ENCODE measurements around the gene LPP. TPM values are rescaled to one million over a fixed set of nuclear protein-coding genes. Genes with fewer than 3 reads are reported as not detected.
A peak's percentile ranks its signal among the peaks of the same experiment; 100 is the strongest.

Gene LPP
- total RNA-seq, 1 donor from 2014 or later: 93.9 TPM

DNA sequence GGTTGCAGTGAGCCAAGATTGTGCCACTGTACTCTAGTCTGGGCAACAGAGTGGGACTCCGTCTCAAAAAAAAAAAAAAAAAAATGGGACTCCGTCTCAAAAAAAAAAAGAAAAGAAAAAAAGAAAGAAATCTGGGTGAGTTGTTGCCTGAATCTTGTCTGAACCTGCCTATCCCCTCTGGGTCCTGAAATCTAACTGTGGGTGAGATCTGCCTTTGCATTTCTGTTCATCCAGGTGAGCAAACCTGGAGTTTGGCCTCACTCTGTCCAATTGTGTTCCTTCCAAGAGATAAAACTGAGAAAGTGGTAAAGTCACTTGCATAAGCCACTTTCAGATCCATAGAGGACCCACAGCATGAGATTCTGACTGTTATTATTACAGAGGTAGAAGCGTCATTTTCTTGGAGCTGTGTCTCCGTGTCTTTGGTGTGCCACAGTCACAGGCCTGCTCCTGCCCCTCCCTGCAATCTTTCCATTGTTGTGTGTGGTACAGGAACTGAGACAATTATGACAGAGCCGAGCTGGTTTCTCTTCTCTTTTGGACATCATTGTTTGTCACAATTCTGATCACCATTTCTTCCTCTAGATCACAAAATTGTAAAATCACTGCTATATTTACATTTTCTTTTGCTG, 235.9 kb downstream of the LPP start:
- no peak overlapping the region for H3K4me3 ChIP-seq (ENCODE audit: low read depth, low read length)
- no peak for DNase-seq (ENCODE audit: low read depth)
- TF ChIP-seq, protein P1, sequence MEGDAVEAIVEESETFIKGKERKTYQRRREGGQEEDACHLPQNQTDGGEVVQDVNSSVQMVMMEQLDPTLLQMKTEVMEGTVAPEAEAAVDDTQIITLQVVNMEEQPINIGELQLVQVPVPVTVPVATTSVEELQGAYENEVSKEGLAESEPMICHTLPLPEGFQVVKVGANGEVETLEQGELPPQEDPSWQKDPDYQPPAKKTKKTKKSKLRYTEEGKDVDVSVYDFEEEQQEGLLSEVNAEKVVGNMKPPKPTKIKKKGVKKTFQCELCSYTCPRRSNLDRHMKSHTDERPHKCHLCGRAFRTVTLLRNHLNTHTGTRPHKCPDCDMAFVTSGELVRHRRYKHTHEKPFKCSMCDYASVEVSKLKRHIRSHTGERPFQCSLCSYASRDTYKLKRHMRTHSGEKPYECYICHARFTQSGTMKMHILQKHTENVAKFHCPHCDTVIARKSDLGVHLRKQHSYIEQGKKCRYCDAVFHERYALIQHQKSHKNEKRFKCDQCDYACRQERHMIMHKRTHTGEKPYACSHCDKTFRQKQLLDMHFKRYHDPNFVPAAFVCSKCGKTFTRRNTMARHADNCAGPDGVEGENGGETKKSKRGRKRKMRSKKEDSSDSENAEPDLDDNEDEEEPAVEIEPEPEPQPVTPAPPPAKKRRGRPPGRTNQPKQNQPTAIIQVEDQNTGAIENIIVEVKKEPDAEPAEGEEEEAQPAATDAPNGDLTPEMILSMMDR (conservative IDR thresholded peaks at IDR 0.05; ENCODE audit: low read depth, low read length): no peak

DNA sequence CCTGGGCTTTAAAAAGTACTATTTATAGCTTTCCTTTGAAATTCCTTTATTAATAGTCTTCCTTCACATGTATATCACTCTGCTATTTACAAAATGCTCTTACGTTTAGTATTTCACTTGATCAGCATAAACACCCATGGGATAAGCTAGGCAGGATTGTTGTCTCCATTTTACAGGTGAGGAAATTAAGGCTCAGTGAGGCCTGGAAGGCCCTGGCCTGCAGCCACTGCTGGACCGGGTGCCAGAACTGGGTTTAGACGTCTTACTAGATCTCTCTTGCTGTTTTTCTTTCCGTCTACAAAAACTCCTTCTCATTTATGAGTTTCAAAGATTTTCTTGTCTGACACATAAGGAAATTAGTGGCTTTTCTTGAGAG, 236.4 kb downstream of the LPP start:
- H3K4me3 ChIP-seq (ENCODE audit: low read depth, low read length): no peak overlapping the region
- TF ChIP-seq, protein P1 (conservative IDR thresholded peaks at IDR 0.05; ENCODE audit: low read depth, low read length): no peak
- DNase-seq (ENCODE audit: low read depth): no peak

DNA sequence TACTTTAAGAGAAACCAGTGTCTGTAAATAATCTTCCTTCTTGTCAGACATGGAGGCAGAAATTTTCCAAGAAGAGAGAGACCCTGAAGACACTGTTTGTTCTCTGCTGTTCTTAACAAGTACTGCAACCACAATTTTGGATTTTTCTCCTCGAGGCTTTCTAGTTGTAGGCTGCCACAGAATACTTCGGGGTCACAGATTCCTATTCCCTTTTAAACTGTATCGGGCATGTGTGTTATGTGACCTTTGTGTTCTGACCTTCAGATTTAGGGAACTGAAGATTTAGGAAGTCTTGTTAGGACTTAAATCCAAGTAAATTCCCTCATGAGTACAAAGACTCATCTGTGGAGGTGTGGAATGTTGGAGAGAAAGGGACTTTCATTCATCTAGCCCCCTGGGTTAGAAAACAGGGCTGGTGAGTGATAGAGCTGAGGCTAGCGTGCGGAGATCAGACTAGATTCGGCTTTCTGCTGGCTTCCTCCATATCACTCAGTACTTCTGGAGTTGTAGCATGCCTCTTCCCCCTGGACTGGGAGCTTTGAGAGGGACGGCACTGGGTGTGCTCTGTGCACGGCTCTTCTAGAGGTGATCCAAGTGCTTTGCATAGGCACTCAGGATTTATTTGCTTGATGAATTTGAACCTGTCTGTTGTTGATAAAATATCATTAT, 237.0 kb downstream of the LPP start:
- no peak overlapping the region for H3K4me3 ChIP-seq (ENCODE audit: low read depth, low read length)
- TF ChIP-seq, protein P1 (conservative IDR thresholded peaks at IDR 0.05; ENCODE audit: low read depth, low read length): peak; percentile 12
- no peak for DNase-seq (ENCODE audit: low read depth)

DNA sequence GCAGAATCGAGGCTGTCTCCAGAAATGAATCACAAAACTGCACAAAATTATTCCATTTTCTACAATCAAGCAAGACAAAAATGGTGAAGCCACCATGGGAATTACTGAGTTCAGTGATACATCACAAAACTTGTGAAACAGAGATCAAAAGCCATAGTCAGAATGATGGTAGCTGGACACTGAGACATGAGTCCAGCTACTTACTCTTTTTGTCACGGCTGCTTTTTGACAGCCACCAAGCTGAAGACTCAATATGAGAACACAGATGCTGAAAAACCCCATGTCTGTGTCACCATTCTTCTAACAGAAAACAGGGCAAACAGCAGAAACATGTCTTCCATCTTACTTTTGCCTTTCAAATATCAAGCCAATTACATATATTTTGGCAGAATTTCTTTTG, 237.6 kb downstream of the LPP start:
- DNase-seq (ENCODE audit: low read depth): no peak
- TF ChIP-seq, protein P1 (conservative IDR thresholded peaks at IDR 0.05; ENCODE audit: low read depth, low read length): no peak
- no peak overlapping the region for H3K4me3 ChIP-seq (ENCODE audit: low read depth, low read length)

DNA sequence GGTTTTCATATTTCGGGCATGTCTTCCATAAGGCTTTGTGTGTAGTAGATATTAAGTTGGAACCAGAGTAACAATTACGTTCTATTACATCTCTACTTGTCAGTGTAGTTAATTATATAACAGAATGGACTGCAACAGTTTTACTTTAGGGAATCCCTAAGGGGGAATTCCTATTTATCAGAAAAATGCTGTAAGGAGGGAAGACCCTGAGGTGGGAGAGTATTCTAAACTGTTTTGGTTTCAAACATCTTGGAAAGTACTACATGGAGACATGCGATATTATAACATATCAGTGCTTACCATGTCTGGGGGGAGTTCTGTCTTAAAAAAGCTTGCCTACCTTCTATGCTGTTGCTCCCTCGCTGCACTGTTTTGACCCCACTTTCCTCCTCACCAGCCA, 238.1 kb downstream of the LPP start:
- H3K4me3 ChIP-seq (ENCODE audit: low read depth, low read length): no peak overlapping the region
- TF ChIP-seq, protein P1 (conservative IDR thresholded peaks at IDR 0.05; ENCODE audit: low read depth, low read length): no peak
- no peak for DNase-seq (ENCODE audit: low read depth)

DNA sequence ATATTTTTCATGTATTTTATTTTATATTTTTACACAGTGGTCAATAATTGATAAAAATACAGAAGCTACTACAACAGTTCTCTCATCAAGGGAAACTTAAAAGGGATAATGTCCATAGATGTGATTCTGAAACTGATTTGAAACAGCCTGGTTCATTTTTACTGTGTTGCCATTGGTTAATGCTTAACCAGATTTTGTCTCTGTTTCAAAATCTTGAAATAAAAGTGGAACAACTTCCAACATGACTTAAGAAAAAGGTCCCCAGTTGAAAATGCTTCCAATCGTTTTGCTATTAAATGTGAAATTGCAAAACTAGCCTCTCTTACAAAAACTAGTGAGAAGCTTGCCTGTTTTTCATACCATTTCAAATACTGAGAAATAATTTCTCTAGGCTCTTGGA, 240.7 kb downstream of the LPP start:
- no peak for DNase-seq (ENCODE audit: low read depth)
- H3K4me3 ChIP-seq (ENCODE audit: low read depth, low read length): no peak overlapping the region
- TF ChIP-seq, protein P1 (conservative IDR thresholded peaks at IDR 0.05; ENCODE audit: low read depth, low read length): no peak

DNA sequence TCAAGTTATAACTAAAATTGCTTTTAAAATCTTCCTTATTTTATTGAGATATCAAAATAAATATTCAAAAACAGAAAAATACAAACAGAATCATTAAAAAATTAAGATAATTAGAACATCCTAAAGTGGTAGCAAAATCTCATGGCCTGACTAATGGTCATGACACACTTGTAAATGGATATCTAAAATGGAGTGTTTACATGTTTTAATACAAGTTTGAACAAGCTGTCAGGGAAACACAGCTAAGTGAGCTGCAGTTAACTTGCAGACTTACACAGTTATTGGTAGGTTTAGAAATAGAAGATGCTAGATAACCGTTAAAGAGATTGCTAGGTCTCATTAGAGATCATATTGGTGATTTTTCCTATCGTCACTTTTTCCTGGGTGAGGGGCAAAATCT, 242.3 kb downstream of the LPP start:
- no peak for DNase-seq (ENCODE audit: low read depth)
- H3K4me3 ChIP-seq (ENCODE audit: low read depth, low read length): no peak overlapping the region
- TF ChIP-seq, protein P1 (conservative IDR thresholded peaks at IDR 0.05; ENCODE audit: low read depth, low read length): no peak
